22Rv1 (cell line): ENCODE results near the gene ZNF622.

Source experiments
- CTCF ChIP-seq: fragments of 450-650 bp; IDR thresholded peaks from 2 replicates; pipeline ENCODE4 v1.5.1; 2017; ENCODE audit warnings: mild to moderate bottlenecking
- ZFX ChIP-seq: fragments of 450-650 bp; IDR thresholded peaks from 2 replicates; pipeline ENCODE4 v1.6.1; 2017; ENCODE audit warnings: antibody characterized with exemption, borderline replicate concordance

- TF ChIP-seq CTCF (no peak), ZFX (no peak)
Measured at GRCh38 chr5:16484081-16484480, 18.5 kb upstream of the ZNF622 start.
